AG10803 (cell line): ENCODE measurements around the gene EEFSEC.

Source experiments
- DNase-seq: peaks from one replicate; pipeline ENCODE4 v3.0.0; 2010; ENCODE audit warnings: low read depth
- H3K4me3 ChIP-seq: 2 replicates; pipeline ENCODE4 v1.5.1; 2011; ENCODE audit warnings: mild to moderate bottlenecking, low read length, control low read depth
- CTCF ChIP-seq: conservative IDR thresholded peaks from 2 replicates; pipeline ENCODE4 v1.5.1; 2011; ENCODE audit warnings: mild to moderate bottlenecking, low read length, control low read depth, inconsistent platforms

Gene EEFSEC

GRCh38 chr3:128442070-128442469 is 288.8 kb downstream of the EEFSEC start:
- TF ChIP-seq CTCF, result no peak
- DNase-seq, result no peak
- H3K4me3 ChIP-seq, result no peak overlapping the region

- no peak overlapping the region for H3K4me3 ChIP-seq
- DNase-seq, result no peak
- no peak for TF ChIP-seq CTCF
Measured at GRCh38 chr3:128442949-128443348, 289.7 kb downstream of the EEFSEC start.

GRCh38 chr3:128443771-128444170 is 290.5 kb downstream of the EEFSEC start:
- H3K4me3 ChIP-seq, result no peak overlapping the region
- no peak for DNase-seq
- TF ChIP-seq CTCF, result no peak

GRCh38 chr3:128445357-128445756 is 292.1 kb downstream of the EEFSEC start:
- no peak overlapping the region for H3K4me3 ChIP-seq
- TF ChIP-seq CTCF, result no peak

GRCh38 chr3:128446821-128447220 is 293.5 kb downstream of the EEFSEC start:
- no peak overlapping the region for H3K4me3 ChIP-seq
- no peak for TF ChIP-seq CTCF
- DNase-seq, result no peak

More at GRCh38 chr3:128445357-128445756, 292.1 kb downstream of the EEFSEC start:
- no peak for DNase-seq

- no peak for TF ChIP-seq CTCF
- DNase-seq, result no peak
- no peak overlapping the region for H3K4me3 ChIP-seq
Measured at GRCh38 chr3:128447561-128448013, 294.3 kb downstream of the EEFSEC start.

- DNase-seq, result no peak
- no peak overlapping the region for H3K4me3 ChIP-seq
- TF ChIP-seq CTCF, result no peak
Measured at GRCh38 chr3:128448491-128448890, 295.2 kb downstream of the EEFSEC start.
